Right lobe of liver (tissue), 4 donors: ENCODE results near the gene TUG1.

Experiments used
- CTCF ChIP-seq, 4 donors: fragments of 200-600 bp in 3 of 4; fragments of 450-650 bp in 1 of 4; IDR thresholded peaks; one replicate each; pipeline versions ENCODE4 v1.5.1 to v1.8.0; 2016 to 2022; ENCODE audit warnings: antibody characterized with exemption in 4 of 4, mild to moderate bottlenecking in 2 of 4
- POLR2A ChIP-seq: fragments of 450-650 bp; IDR thresholded peaks from one replicate; pipeline ENCODE4 v1.6.1; 2017; ENCODE audit warnings: antibody characterized with exemption, mild to moderate bottlenecking
- donor health status: DM: no; HTN: no; CAD: no.
- donor health status: DM: no; HTN: no; CAD: no.
- donor health status: DM: no; HTN: yes; CAD: no.

GRCh38 chr22:30970356-30970746 lies 1.3 kb downstream of the TUG1 start:
- TF ChIP-seq CTCF (IDR thresholded peaks at IDR 0.05) = no peak
- no peak for TF ChIP-seq POLR2A
